Neuronal stem cell (in vitro differentiated cells): Measurements from ENCODE around the gene USP15.

Experiments
- DNase-seq: peaks from one replicate; pipeline ENCODE4 v3.0.0-alpha.2; 2013; ENCODE audit warnings: low spot score
- H2AFZ ChIP-seq: one replicate; pipeline ENCODE4 v1.6.1; 2013; ENCODE audit warnings: mild to moderate bottlenecking, low read length, inconsistent platforms
- H2AK5ac ChIP-seq: 2 replicates; pipeline ENCODE4 v1.6.1; 2013; ENCODE audit warnings: low read depth, mild to moderate bottlenecking, inconsistent platforms, low read length, moderate library complexity, mixed read lengths
- H2BK120ac ChIP-seq: 2 replicates; pipeline ENCODE4 v1.6.1; 2013; ENCODE audit warnings: low read depth, mild to moderate bottlenecking, inconsistent platforms, low read length, moderate library complexity, mixed read lengths
- H2BK12ac ChIP-seq: one replicate; pipeline ENCODE4 v1.6.1; 2013; ENCODE audit warnings: low read length, inconsistent platforms
- H2BK15ac ChIP-seq: 2 replicates; pipeline ENCODE4 v1.6.1; 2013; ENCODE audit warnings: mild to moderate bottlenecking, low read length, inconsistent platforms, mixed read lengths
- H2BK5ac ChIP-seq: one replicate; pipeline ENCODE4 v1.6.1; 2013; ENCODE audit warnings: inconsistent platforms, mild to moderate bottlenecking, low read length, moderate library complexity
- H3K14ac ChIP-seq: one replicate; pipeline ENCODE4 v1.6.1; 2013; ENCODE audit warnings: low read length, inconsistent platforms
- H3K18ac ChIP-seq: 2 replicates; pipeline ENCODE4 v1.6.1; 2013; ENCODE audit warnings: low read length, inconsistent platforms
- H3K23ac ChIP-seq: 2 replicates; pipeline ENCODE4 v1.6.1; 2013; ENCODE audit warnings: low read depth, mild to moderate bottlenecking, mixed read lengths, low read length, inconsistent platforms; ENCODE audit not compliant: poor library complexity
- H3K27ac ChIP-seq: replicated peaks from 3 replicates; pipeline ENCODE4 v1.5.1; 2013; ENCODE audit warnings: low read length, inconsistent platforms
- H3K27me3 ChIP-seq, 3 experiments: 2 replicates each; pipeline ENCODE4 v1.6.1; 2013; ENCODE audit warnings: low read length in 3 of 3, mild to moderate bottlenecking in 2 of 3, inconsistent platforms in 1 of 3, low read depth in 1 of 3, mixed read lengths in 1 of 3, moderate library complexity in 1 of 3; ENCODE audit not compliant: control insufficient read depth in 3 of 3, insufficient read depth in 3 of 3
- H3K36me3 ChIP-seq, 2 donors: replicated peaks in 1 of 2; 2 replicates each; pipeline ENCODE4 v1.6.1; 2013; ENCODE audit warnings: low read length in 2 of 2; ENCODE audit not compliant: control insufficient read depth in 2 of 2, insufficient read depth in 2 of 2
- H3K4ac ChIP-seq: 2 replicates; pipeline ENCODE4 v1.6.1; 2013; ENCODE audit warnings: inconsistent platforms, mild to moderate bottlenecking, low read length, moderate library complexity
- H3K4me1 ChIP-seq, 2 donors: 1 replicate in 1 of 2; 2 replicates in 1 of 2; pipeline ENCODE4 v1.6.1; 2013; ENCODE audit warnings: low read length in 2 of 2, low read depth in 1 of 2; ENCODE audit not compliant: control insufficient read depth in 2 of 2, insufficient read depth in 1 of 2
- H3K4me2 ChIP-seq: one replicate; pipeline ENCODE4 v1.6.1; 2013; ENCODE audit warnings: mild to moderate bottlenecking, low read length, inconsistent platforms; ENCODE audit not compliant: insufficient read depth, poor library complexity, severe bottlenecking
- H3K4me3 ChIP-seq, 2 donors: 2 replicates each; pipeline ENCODE4 v1.5.1; 2013; ENCODE audit warnings: low read length in 2 of 2, mild to moderate bottlenecking in 2 of 2, inconsistent platforms in 1 of 2, moderate library complexity in 1 of 2
- H3K79me1 ChIP-seq: one replicate; pipeline ENCODE4 v1.6.1; 2013; ENCODE audit warnings: low read depth, mild to moderate bottlenecking, inconsistent platforms, low read length, moderate library complexity
- H3K9ac ChIP-seq: one replicate; pipeline ENCODE4 v1.6.1; 2013; ENCODE audit warnings: mild to moderate bottlenecking, low read depth, low read length, inconsistent platforms; ENCODE audit not compliant: poor library complexity
- H3K9me3 ChIP-seq, 2 donors: replicated peaks in 1 of 2; 2 replicates each; pipeline versions ENCODE3 to v1.6.1; 2013; ENCODE audit warnings: low read length in 2 of 2, mild to moderate bottlenecking in 2 of 2, inconsistent platforms in 1 of 2, low read depth in 1 of 2, mixed read lengths in 1 of 2, moderate library complexity in 1 of 2; ENCODE audit not compliant: control insufficient read depth in 2 of 2, insufficient read depth in 1 of 2
- H4K8ac ChIP-seq: one replicate; pipeline ENCODE4 v1.6.1; 2013; ENCODE audit warnings: low read depth, mild to moderate bottlenecking, inconsistent platforms, low read length, moderate library complexity
- H4K91ac ChIP-seq: one replicate; pipeline ENCODE4 v1.6.1; 2013; ENCODE audit warnings: low read length, low read depth, mild to moderate bottlenecking, inconsistent platforms; ENCODE audit not compliant: poor library complexity
- WGBS, 2 donors: extraction: QIAGEN DNeasy Blood & Tissue Kit; methylation state at CpG; one replicate each; pipeline ENCODE4 v1.1.7; 2013; ENCODE audit warnings: missing lambda C conversion rate in 2 of 2, mixed read lengths in 1 of 2; ENCODE audit not compliant: insufficient read length in 2 of 2, insufficient replicate concordance in 1 of 2; ENCODE audit errors: extremely low coverage in 2 of 2; 5-methylcytosine and 5-hydroxymethylcytosine counted together

USP15 gene

DNA sequence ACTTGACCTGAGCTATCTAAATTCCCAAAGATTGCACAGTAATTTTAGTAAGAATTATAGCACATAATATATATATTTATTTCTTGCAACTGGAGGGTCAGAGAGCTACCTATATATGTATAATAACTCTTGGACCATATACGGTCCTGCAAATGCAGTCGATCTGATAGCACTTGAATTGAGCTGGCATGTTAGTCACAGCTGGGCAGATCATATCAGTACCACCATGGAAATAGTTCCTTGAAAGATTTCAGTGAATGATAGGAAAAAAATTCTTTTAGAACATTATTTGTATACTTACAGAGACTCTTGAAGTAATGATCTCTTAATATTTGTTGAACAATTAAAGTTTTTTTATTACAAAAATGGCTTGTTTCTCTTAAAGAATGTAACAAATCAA lies 111.9 kb downstream of the USP15 start:
- no peak overlapping the region for H2BK5ac ChIP-seq
- H3K36me3 ChIP-seq = no peaks in the 10 kb centered on the region
- H3K18ac ChIP-seq = no peak overlapping the region
- no peak overlapping the region for H4K8ac ChIP-seq
- no peak overlapping the region for H2BK120ac ChIP-seq
- no peak overlapping the region for H3K4me3 ChIP-seq
- no peak overlapping the region for H3K23ac ChIP-seq
- DNase-seq = no peak
- H3K9ac ChIP-seq = no peak overlapping the region
- no peak overlapping the region for H2BK12ac ChIP-seq
- no peaks in the 10 kb centered on the region for H3K79me1 ChIP-seq
- no peaks in the 10 kb centered on the region for H3K27me3 ChIP-seq
- no peak overlapping the region for H3K14ac ChIP-seq
- H3K9me3 ChIP-seq = no peaks in the 10 kb centered on the region
- H2BK15ac ChIP-seq = no peak overlapping the region
- no peak overlapping the region for H2AK5ac ChIP-seq
- no peak overlapping the region for H3K4me2 ChIP-seq
- H4K91ac ChIP-seq = no peak overlapping the region
- H3K4ac ChIP-seq = no peak overlapping the region
- H3K27ac ChIP-seq = no peak overlapping the region
- no CpG with 5 or more reads among the region's 2 CpGs for whole genome bisulfite sequencing, 2 donors
- no peak overlapping the region for H2AFZ ChIP-seq
- H3K4me1 ChIP-seq = no peaks in the 10 kb centered on the region

DNA sequence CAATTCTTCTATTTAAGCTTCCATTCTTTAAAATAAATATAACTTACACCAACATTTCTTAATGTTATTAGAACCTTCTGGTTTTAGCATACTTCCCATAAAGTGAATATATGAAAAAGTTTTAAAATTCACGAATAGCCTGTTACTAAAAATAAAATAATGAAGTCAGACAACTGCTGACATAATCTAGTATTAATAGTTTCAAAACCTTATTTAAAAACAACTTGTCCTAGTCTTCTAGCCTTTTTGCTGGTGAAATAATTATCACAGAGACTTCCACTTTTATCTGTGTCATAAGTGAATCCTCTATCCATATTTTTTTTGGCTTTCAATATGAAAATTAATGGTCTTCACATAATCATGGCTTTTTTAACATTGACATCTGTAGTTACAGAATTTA lies 112.6 kb downstream of the USP15 start:
- no peak overlapping the region for H2BK12ac ChIP-seq
- H2BK120ac ChIP-seq = no peak overlapping the region
- no peak overlapping the region for H3K18ac ChIP-seq
- H2AFZ ChIP-seq = no peak overlapping the region
- no peaks in the 10 kb centered on the region for H3K27me3 ChIP-seq
- no peaks in the 10 kb centered on the region for H3K36me3 ChIP-seq
- H4K91ac ChIP-seq = no peak overlapping the region
- no peak overlapping the region for H3K27ac ChIP-seq
- no CpG with 5 or more reads among the region's 1 CpG for WGBS, 2 donors
- no peak overlapping the region for H3K14ac ChIP-seq
- H2BK15ac ChIP-seq = no peak overlapping the region
- DNase-seq = no peak
- H3K4me3 ChIP-seq = no peak overlapping the region
- no peak overlapping the region for H3K9ac ChIP-seq
- H3K4me2 ChIP-seq = no peak overlapping the region
- H3K4ac ChIP-seq = no peak overlapping the region
- H3K9me3 ChIP-seq = no peaks in the 10 kb centered on the region
- no peak overlapping the region for H2BK5ac ChIP-seq
- H2AK5ac ChIP-seq = no peak overlapping the region
- H3K4me1 ChIP-seq = no peaks in the 10 kb centered on the region
- H3K79me1 ChIP-seq = no peaks in the 10 kb centered on the region
- H3K23ac ChIP-seq = no peak overlapping the region
- H4K8ac ChIP-seq = no peak overlapping the region

DNA sequence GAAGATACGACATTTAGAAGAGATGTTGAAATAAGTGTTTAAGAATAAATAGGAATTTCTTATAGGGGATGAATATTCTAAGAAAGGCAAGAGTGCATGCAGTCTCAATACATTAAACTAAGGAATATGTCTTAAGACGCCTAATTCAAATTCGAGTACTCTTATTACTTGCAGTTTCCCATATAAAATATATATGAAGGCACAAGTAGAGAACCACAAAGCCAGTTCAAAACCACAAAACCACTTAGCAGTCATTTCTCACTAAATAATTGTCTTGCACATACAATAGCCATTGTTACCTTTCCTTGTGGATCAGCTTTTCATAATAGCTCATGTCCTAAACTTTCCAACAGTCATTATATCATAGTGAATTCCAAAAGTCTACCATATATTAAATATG lies 115.4 kb downstream of the USP15 start:
- no peak overlapping the region for H2BK120ac ChIP-seq
- no peaks in the 10 kb centered on the region for H3K9me3 ChIP-seq
- no peaks in the 10 kb centered on the region for H3K4me1 ChIP-seq
- no peak for DNase-seq
- no peak overlapping the region for H2BK5ac ChIP-seq
- H3K23ac ChIP-seq = no peak overlapping the region
- H3K27me3 ChIP-seq = no peaks in the 10 kb centered on the region
- no peak overlapping the region for H3K18ac ChIP-seq
- H3K4me2 ChIP-seq = no peak overlapping the region
- no peak overlapping the region for H2BK15ac ChIP-seq
- H2AK5ac ChIP-seq = no peak overlapping the region
- no peaks in the 10 kb centered on the region for H3K36me3 ChIP-seq
- H3K14ac ChIP-seq = no peak overlapping the region
- no CpG with 5 or more reads among the region's 3 CpGs for WGBS, 2 donors
- no peak overlapping the region for H4K91ac ChIP-seq
- H3K4me3 ChIP-seq = no peak overlapping the region
- no peak overlapping the region for H3K27ac ChIP-seq
- H2AFZ ChIP-seq = no peak overlapping the region
- H4K8ac ChIP-seq = no peak overlapping the region
- no peak overlapping the region for H3K4ac ChIP-seq
- no peaks in the 10 kb centered on the region for H3K79me1 ChIP-seq
- no peak overlapping the region for H3K9ac ChIP-seq
- no peak overlapping the region for H2BK12ac ChIP-seq

DNA sequence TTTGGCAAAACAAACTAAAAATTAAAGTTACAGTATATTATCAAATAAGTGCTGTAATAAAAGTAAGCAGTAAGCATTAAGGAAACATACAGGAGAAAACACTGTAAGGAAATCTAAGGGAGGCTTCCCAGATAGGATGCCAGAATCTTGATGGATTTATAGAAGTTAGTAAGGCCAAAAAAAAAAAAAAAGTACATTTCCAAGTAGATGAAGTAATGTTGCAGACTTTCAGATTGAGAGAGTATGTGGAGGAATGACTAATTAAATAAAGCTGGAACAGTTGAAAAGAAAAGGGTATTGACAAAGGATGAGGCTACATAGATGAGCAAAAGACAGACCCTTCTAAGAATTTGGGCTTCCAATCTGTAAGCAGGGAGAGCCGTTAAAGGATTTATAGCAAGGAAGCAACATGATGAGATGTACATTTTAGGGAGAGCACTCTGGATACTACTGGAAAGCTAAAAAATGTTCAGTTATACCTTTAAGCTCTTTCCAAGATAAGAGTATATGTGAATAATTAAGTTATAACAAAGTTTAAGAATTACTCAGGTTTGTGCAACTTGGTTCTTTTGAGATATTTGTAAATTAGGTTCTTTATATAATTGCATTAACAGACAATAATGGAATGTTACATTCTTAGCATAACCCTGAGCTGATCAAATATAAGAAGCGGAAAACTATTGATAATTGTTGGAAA lies 119.0 kb downstream of the USP15 start:
- no peak overlapping the region for H3K4me2 ChIP-seq
- no peak overlapping the region for H2BK120ac ChIP-seq
- no peak overlapping the region for H2BK12ac ChIP-seq
- H3K27me3 ChIP-seq = no peaks in the 10 kb centered on the region
- H3K4ac ChIP-seq = no peak overlapping the region
- no peak overlapping the region for H2BK5ac ChIP-seq
- H3K4me3 ChIP-seq = no peak overlapping the region
- H3K14ac ChIP-seq = no peak overlapping the region
- no peaks in the 10 kb centered on the region for H3K79me1 ChIP-seq
- peaks cover 2 to 23% of the 10 kb centered on the region in 2 donors for H3K36me3 ChIP-seq
- DNase-seq = no peak
- H3K9ac ChIP-seq = no peak overlapping the region
- no peak overlapping the region for H3K23ac ChIP-seq
- H2BK15ac ChIP-seq = no peak overlapping the region
- H3K4me1 ChIP-seq = no peaks in the 10 kb centered on the region
- no peak overlapping the region for H3K27ac ChIP-seq
- H4K91ac ChIP-seq = no peak overlapping the region
- H3K18ac ChIP-seq = no peak overlapping the region
- no peak overlapping the region for H2AFZ ChIP-seq
- H3K9me3 ChIP-seq = no peaks in the 10 kb centered on the region
- WGBS, 2 donors = no CpG with 5 or more reads among the region's 2 CpGs
- H4K8ac ChIP-seq = no peak overlapping the region
- H2AK5ac ChIP-seq = no peak overlapping the region
